B cell (primary cell): ENCODE data around the gene KIF11. TPM values are rescaled to one million over a fixed set of nuclear protein-coding genes. Genes with fewer than 3 reads are reported as not detected.

Source experiments
- ATAC-seq: fragments of 200-7000 bp; cut with Tn5 transposase; one replicate; pipeline ENCODE4 v1.10.0; 2021; ENCODE audit warnings: low read depth, mild to moderate bottlenecking, moderate number of reproducible peaks, moderate library complexity
- CTCF ChIA-PET: fragments of 350-600 bp; sonication (Branson Sonifier 250); formaldehyde crosslinking; loops from one replicate; lab custom pipeline; 2021; ENCODE audit warnings: antibody characterized with exemption, inconsistent platforms; lab: Charles Lee
- POLR2A ChIA-PET: fragments of 350-600 bp; sonication (Branson Sonifier 250); formaldehyde crosslinking; loops from one replicate; lab custom pipeline; 2021; ENCODE audit warnings: antibody characterized with exemption; lab: Charles Lee
- DNase-seq: peaks from one replicate; pipeline ENCODE4 v3.0.0; 2013
- H2AFZ ChIP-seq: 2 replicates; pipeline ENCODE4 v1.6.1; 2012; ENCODE audit warnings: mild to moderate bottlenecking, low read depth, low read length; ENCODE audit not compliant: insufficient read depth, poor library complexity, severe bottlenecking
- H3K27ac ChIP-seq, 2 donors: 1 replicate in 1 of 2; 2 replicates in 1 of 2; pipeline ENCODE4 v1.5.1; 2012 to 2013; ENCODE audit warnings: low read length in 2 of 2, mild to moderate bottlenecking in 2 of 2, moderate library complexity in 1 of 2
- H3K27me3 ChIP-seq, 4 experiments: fragments of 200-600 bp in 1 of 4; sonication (generic) in 1 of 4; replicated peaks in 1 of 4; 1 replicate in 2 of 4; 2 replicates in 2 of 4; pipeline versions ENCODE4 v1.6.1 to v1.7.0; 2013 to 2016; ENCODE audit warnings: low read length in 3 of 4, mild to moderate bottlenecking in 2 of 4, mixed read lengths in 1 of 4, moderate library complexity in 1 of 4; ENCODE audit not compliant: insufficient read depth in 4 of 4, control insufficient read depth in 3 of 4; ENCODE audit errors: control extremely low read depth in 1 of 4
- H3K36me3 ChIP-seq, 2 experiments: replicated peaks in 1 of 2; 1 replicate in 1 of 2; 2 replicates in 1 of 2; pipeline versions ENCODE4 v1.6.1 to v1.7.1; 2013; ENCODE audit warnings: low read length in 1 of 2; ENCODE audit not compliant: insufficient read depth in 2 of 2, control insufficient read depth in 1 of 2; ENCODE audit errors: control extremely low read depth in 1 of 2, extremely low read depth in 1 of 2
- H3K4me1 ChIP-seq, 2 donors: fragments of 200-600 bp in 1 of 2; sonication (generic) in 1 of 2; 1 replicate in 1 of 2; 2 replicates in 1 of 2; pipeline versions ENCODE4 v1.5.1 to v1.6.1; 2013 to 2017; ENCODE audit warnings: low read length in 2 of 2; ENCODE audit not compliant: control insufficient read depth in 2 of 2, insufficient read depth in 2 of 2
- H3K4me2 ChIP-seq: replicated peaks from 2 replicates; pipeline ENCODE3; 2012; ENCODE audit warnings: mild to moderate bottlenecking, low read depth, low read length; ENCODE audit not compliant: poor library complexity, severe bottlenecking
- H3K4me3 ChIP-seq, 5 experiments: fragments of 200-600 bp in 1 of 5; sonication (generic) in 1 of 5; 1 replicate in 3 of 5; 2 replicates in 2 of 5; pipeline versions ENCODE4 v1.5.1 to v1.7.0; 2011 to 2016; ENCODE audit warnings: low read length in 4 of 5, mild to moderate bottlenecking in 4 of 5, low read depth in 2 of 5, control low read depth in 1 of 5, moderate library complexity in 1 of 5; ENCODE audit not compliant: insufficient read depth in 1 of 5; ENCODE audit errors: control extremely low read depth in 1 of 5, extremely low read depth in 1 of 5
- H3K79me2 ChIP-seq: fragments of 200-600 bp; sonication (generic); one replicate; pipeline ENCODE4 v1.6.0; 2016; ENCODE audit warnings: low read length; ENCODE audit not compliant: control insufficient read depth, insufficient read depth
- H3K9ac ChIP-seq: fragments of 200-600 bp; sonication (generic); 2 replicates; pipeline ENCODE4 v1.6.1; 2017; ENCODE audit warnings: mild to moderate bottlenecking, low read length, moderate library complexity
- H3K9me3 ChIP-seq, 3 donors: one replicate each; pipeline versions ENCODE4 v1.6.1 to v1.7.1; 2013; ENCODE audit warnings: low read length in 2 of 3; ENCODE audit not compliant: control insufficient read depth in 2 of 3, insufficient read depth in 1 of 3; ENCODE audit errors: control extremely low read depth in 1 of 3
- H4K20me1 ChIP-seq: 2 replicates; pipeline ENCODE4 v1.6.0; 2012; ENCODE audit warnings: mild to moderate bottlenecking, low read length; ENCODE audit not compliant: insufficient read depth, control insufficient read depth, poor library complexity, severe bottlenecking
- H3K27ac Mint-ChIP-seq: one replicate; pipeline ENCODE4 v1.8.0; 2021; ENCODE audit warnings: mixed read lengths
- H3K27me3 Mint-ChIP-seq: one replicate; pipeline ENCODE4 v1.8.0; 2021; ENCODE audit warnings: mixed read lengths
- H3K4me1 Mint-ChIP-seq: one replicate; pipeline ENCODE4 v1.8.0; 2021; ENCODE audit warnings: mixed read lengths
- H3K4me3 Mint-ChIP-seq: one replicate; pipeline ENCODE4 v1.8.0; 2021; ENCODE audit warnings: mixed read lengths
- H3K9me3 Mint-ChIP-seq: one replicate; pipeline ENCODE4 v1.8.0; 2022; ENCODE audit warnings: mixed read lengths; ENCODE audit not compliant: insufficient read depth
- CTCF ChIP-seq: fragments of 200-600 bp; IDR thresholded peaks from one replicate; pipeline ENCODE4 v1.8.0; 2022; ENCODE audit warnings: antibody characterized with exemption, mild to moderate bottlenecking
- EZH2 ChIP-seq: IDR thresholded peaks from 2 replicates; pipeline ENCODE4 v1.6.1; 2012; ENCODE audit warnings: borderline replicate concordance, low read depth, mild to moderate bottlenecking, moderate library complexity, low read length; ENCODE audit not compliant: insufficient read depth, poor library complexity, severe bottlenecking
- WGBS: methylation state at CpG from one replicate; pipeline ENCODE4 v1.1.5; 2013; ENCODE audit warnings: missing lambda C conversion rate; ENCODE audit not compliant: insufficient coverage; 5-methylcytosine and 5-hydroxymethylcytosine counted together
- intact Hi-C: fragments of 100-400 bp; cut with micrococcal nuclease; formaldehyde crosslinking; loops from one replicate; pipeline ENCODE4 v1.10.0; 2022
- polyA plus RNA-seq: library from polyadenylated mRNA; depleted of rRNA; stranded (reverse); fragments of >200 nt; gene quantifications from 2 replicates; pipeline ENCODE4 v1.2.3, GENCODE V29; 2012
- total RNA-seq, 2 donors: library from RNA; stranded (reverse); fragments of 120-200 nt in 1 of 2; gene quantifications; 1 replicate in 1 of 2; 2 replicates in 1 of 2; pipeline versions ENCODE4 v1.2.3 to v1.2.4, GENCODE V29; 2013 to 2022

Gene KIF11
- total and polyA plus RNA-seq, 2 donors (not counting 1 experiment from before 2014, with no cell fraction given): 0.64 to 1.8 TPM

- H3K4me2 ChIP-seq: peak overlapping the region; percentile 91
- no peak for TF ChIP-seq EZH2
- TF ChIP-seq CTCF: no peak
- Mint-ChIP-seq H3K4me1 (peaks cover 59% of the 10 kb centered on the region), H3K27me3 (no peaks in the 10 kb centered on the region), H3K27ac (peak overlapping the region; percentile 84), H3K9me3 (no peaks in the 10 kb centered on the region), H3K4me3 (peak overlapping the region; percentile 82)
- peak overlapping the region; percentile 94 for H2AFZ ChIP-seq
- H3K4me1 ChIP-seq: peaks cover 47 to 58% of the 10 kb centered on the region in 2 donors
- no peaks in the 10 kb centered on the region for H3K27me3 ChIP-seq
- no peaks in the 10 kb centered on the region for H3K9me3 ChIP-seq
- peaks cover 4 to 10% of the 10 kb centered on the region in 2 experiments for H3K36me3 ChIP-seq
- CTCF ChIA-PET: interaction anchor here (0.7 to 3.4 kb wide), 8 partner anchors 9 to 186 kb away, joined by 3 to 18 read pairs (median 4); partner anchors contain the start of gene HHEX
- peak; percentile 60 for DNase-seq
- ATAC-seq: peak; percentile 71
- H3K27ac ChIP-seq: peak overlapping the region; percentile 45 to 83
- intact Hi-C loops: loop anchor here (1.0 to 2.0 kb wide), 2 partner anchors 8 to 13 kb away; no protein-coding TSS in a partner anchor
- H3K9ac ChIP-seq: peak overlapping the region; percentile 79
- peak overlapping the region; percentile 49 to 76 (median 62) for H3K4me3 ChIP-seq
- WGBS: under 1% methylated on average over 24 of the region's 32 CpGs
- peaks cover 21% of the 10 kb centered on the region for H3K79me2 ChIP-seq
- H4K20me1 ChIP-seq: no peaks in the 10 kb centered on the region
- POLR2A ChIA-PET: interaction anchor here (0.6 to 6.4 kb wide), 5 partner anchors 9 to 89 kb away, joined by 3 to 44 read pairs (median 3); partner anchors contain the start of gene HHEX
Measured at GRCh38 chr10:92699518-92700381, 106.8 kb downstream of the KIF11 start.
